Inflammatory macrophage treated with lipopolysaccharide for 4 hours (primary cell): ENCODE results near the gene PRKCB.
A peak's percentile ranks its signal among the peaks of the same experiment; 100 is the strongest.

Experiments used
- DNase-seq: peaks from one replicate; pipeline ENCODE4 v3.0.0-alpha.2; 2020

Gene PRKCB

GRCh38 chr16:23836404-23837311 is 875 bp downstream of the PRKCB start:
- peak; percentile 41 for DNase-seq

GRCh38 chr16:23837553-23838308 is 1.9 kb downstream of the PRKCB start:
- no peak for DNase-seq

GRCh38 chr16:23838485-23839142 is 2.8 kb downstream of the PRKCB start:
- no peak for DNase-seq

GRCh38 chr16:23840310-23840709 is 4.5 kb downstream of the PRKCB start:
- no peak for DNase-seq

GRCh38 chr16:23842137-23842600 is 6.4 kb downstream of the PRKCB start:
- peak; percentile 64 for DNase-seq

GRCh38 chr16:23843143-23843542 is 7.4 kb downstream of the PRKCB start:
- DNase-seq = no peak

GRCh38 chr16:23847251-23847650 is 11.5 kb downstream of the PRKCB start:
- no peak for DNase-seq

GRCh38 chr16:23847948-23848347 is 12.2 kb downstream of the PRKCB start:
- peak; percentile 85 for DNase-seq

- no peak for DNase-seq
These were observed 13.2 kb downstream of the PRKCB start for GRCh38 chr16:23848958-23849357.

GRCh38 chr16:23852794-23853562 is 17.2 kb downstream of the PRKCB start:
- peak; percentile 73 for DNase-seq

- peak; percentile 78 for DNase-seq
These were observed 19.2 kb downstream of the PRKCB start for GRCh38 chr16:23855010-23855409.

- peak; percentile 49 for DNase-seq
These were observed 20.5 kb downstream of the PRKCB start for GRCh38 chr16:23856251-23856709.

GRCh38 chr16:23857256-23857880 is 21.6 kb downstream of the PRKCB start:
- DNase-seq = peak; percentile 73

- no peak for DNase-seq
These were observed 22.1 kb downstream of the PRKCB start for GRCh38 chr16:23857881-23858269.

GRCh38 chr16:23858542-23858941 is 22.8 kb downstream of the PRKCB start:
- DNase-seq = peak; percentile 93

- DNase-seq = peak; percentile 66
These were observed 24.0 kb downstream of the PRKCB start for GRCh38 chr16:23859713-23860269.

GRCh38 chr16:23861874-23862273 is 26.1 kb downstream of the PRKCB start:
- DNase-seq = no peak

GRCh38 chr16:23862556-23862955 is 26.8 kb downstream of the PRKCB start:
- no peak for DNase-seq

GRCh38 chr16:23863511-23864422 is 28.0 kb downstream of the PRKCB start:
- DNase-seq = peak; percentile 86

GRCh38 chr16:23865853-23866252 is 30.1 kb downstream of the PRKCB start:
- no peak for DNase-seq
